GM21360 (cell line): ENCODE results near the gene NQO2.
"Not testable (repeated sequence)": the region's sequence is repeated elsewhere in the genome, so short reads cannot be mapped to it uniquely, and the experiment has no call there.

Source experiments
- ATAC-seq: cut with Tn5 transposase; IDR thresholded peaks from one replicate; pipeline ENCODE4 v1.9.1; 2021; ENCODE audit warnings: mild to moderate bottlenecking, moderate library complexity; ENCODE audit not compliant: unreplicated experiment

NQO2 gene

DNA sequence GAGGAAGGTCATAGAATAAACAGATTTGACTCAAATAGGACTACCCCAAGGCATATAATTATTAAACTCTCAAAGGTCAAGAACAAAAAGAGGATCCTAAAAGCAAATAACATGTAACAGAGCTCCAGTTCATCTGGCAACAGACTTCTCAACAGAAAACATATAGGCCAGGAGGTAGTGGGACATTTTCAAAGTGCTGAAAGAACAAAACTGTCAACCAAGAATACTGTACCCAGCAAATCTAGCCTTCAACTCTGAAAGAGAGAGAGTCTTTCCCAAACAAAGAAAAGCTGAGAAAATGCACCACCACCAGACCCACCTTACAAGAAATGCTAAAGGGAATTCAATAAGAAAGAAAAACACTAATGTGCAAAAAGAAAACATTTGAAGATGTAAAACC, 11.9 kb downstream of the NQO2 start:
- no peak for ATAC-seq

DNA sequence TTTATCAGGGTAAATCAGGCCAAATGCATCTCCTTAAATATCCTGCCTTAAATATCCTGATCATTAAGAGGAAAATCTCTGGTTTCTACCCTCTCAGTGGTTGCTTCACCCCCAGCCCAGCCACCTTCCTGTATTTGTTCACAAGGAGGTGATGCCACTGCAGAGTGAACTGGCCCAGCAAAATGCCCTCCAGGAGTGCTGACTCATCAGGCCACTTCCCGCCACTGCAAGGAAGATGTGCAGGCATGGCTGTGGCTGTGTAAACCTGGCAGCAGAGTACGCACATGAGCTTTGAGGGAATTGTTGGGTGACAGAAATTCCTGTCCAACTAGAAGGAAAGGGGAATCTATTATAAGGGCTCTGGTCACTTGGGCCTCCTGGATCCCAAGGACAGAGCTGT, 13.8 kb downstream of the NQO2 start:
- ATAC-seq, result no peak

- no peak for ATAC-seq
Observed at GRCh38 chr6:3013901-3014674, 14.4 kb downstream of the NQO2 start.

DNA sequence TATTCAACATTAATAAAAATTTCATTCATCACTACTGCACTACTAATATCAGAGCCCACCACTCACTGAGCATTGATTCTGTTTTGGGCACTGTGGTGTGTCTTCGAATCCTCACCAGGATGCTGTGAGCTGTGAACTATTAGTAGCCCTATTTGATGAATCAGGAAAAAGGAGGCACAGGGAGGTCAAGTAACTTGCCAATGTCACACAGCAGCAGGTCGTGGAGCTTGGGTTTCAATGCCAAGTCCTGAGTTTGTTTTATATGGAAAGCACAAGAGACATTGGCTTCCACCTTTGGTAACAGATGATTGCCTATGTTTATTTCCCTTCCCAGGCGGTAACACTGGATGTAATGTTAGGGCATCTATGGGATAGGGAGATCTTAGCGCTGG, 15.0 kb downstream of the NQO2 start:
- ATAC-seq, result no peak

DNA sequence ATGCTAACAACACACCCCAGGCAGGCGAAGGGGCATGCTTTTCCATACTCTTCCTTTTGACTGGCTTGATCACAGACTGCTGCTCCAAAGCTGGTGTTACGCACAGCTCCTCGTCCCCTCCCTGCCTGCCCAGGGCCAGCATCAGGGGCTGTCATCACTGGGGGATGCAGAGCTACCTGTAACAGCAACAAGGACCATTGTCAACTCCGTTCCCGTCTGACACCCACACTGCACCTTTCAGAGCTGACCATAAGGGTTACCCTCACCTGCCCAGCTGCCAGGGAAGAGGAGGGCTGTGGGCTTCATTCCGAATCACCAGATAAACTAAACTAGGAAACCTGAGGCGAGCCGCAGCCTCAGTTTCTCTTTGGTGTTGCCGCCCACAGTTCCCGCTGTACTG, 15.4 kb downstream of the NQO2 start:
- no peak for ATAC-seq

DNA sequence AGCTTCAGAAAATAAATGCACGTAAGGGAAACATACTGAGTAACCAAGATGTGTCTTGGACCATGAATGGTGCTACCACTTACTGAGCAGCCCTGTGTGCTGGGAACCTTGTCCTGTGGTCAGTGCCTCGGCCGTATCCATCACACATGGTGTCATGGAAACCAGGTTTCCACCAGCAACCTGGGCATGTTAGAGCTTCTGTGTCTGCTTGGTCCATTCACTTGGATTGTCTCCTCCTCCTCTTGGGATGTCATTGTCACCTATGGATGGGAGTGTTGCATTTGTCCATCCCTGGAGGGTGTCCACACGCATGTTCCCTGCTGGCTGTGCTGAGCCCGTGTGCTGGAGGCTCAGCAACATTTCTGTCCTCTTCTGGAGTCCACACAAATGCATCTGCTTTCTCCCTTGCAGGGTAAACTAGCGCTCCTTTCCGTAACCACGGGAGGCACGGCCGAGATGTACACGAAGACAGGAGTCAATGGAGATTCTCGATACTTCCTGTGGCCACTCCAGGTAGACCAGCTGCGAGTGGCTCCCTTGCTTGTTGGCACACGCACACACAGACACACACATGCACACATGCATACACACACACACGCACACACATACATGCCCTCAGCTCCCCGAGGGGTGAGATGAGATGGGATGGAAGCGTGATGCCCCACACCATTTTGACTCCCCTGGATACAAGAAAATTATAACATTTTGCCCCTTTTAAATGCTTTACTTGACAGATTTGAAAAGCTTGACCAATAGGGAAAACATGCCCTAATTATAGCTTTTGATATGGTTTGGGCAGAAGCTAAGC, 17.0 kb downstream of the NQO2 start:
- ATAC-seq, result no peak

DNA sequence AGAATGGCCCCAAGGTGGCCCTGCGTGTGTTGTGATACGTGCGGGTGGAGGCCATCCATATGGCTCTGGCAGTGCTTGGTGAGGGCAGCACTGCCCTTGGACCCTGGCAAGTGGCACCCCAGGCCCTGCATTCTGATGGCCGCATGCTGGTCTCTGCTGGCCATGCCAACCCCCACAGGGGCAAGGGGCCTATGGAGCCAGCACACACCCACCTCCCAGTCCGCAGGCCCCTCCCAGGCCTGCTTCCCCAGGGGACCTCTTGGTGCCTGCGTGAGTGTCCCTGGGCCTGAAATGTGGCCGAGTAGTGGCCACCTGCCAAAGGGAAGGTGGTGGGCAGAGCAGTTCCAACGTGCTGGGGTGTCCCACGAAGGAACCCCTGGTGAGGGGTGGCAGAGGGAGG, 17.6 kb downstream of the NQO2 start:
- no peak for ATAC-seq

DNA sequence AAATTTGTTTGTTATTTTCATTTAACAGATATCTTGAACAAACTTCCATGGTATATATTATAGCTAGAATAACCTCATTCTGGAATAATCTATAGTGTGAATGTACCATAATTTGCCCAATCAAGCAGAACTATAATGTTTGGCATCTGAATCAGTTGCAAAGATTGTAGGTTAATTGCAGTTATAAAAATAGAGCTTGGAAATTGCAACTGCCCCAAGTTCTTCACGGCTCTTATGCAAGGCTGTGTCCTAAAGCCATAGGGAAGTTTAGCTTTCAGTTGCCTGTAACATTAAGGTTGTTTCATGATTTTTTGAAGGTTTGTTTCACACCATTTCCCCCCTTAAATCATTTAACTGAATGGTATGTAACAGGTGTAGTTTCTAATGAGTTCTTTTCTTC, 19.4 kb downstream of the NQO2 start:
- ATAC-seq, result no peak

GRCh38 chr6:3019749-3020320, 20.1 kb downstream of the NQO2 start:
- no peak for ATAC-seq

DNA sequence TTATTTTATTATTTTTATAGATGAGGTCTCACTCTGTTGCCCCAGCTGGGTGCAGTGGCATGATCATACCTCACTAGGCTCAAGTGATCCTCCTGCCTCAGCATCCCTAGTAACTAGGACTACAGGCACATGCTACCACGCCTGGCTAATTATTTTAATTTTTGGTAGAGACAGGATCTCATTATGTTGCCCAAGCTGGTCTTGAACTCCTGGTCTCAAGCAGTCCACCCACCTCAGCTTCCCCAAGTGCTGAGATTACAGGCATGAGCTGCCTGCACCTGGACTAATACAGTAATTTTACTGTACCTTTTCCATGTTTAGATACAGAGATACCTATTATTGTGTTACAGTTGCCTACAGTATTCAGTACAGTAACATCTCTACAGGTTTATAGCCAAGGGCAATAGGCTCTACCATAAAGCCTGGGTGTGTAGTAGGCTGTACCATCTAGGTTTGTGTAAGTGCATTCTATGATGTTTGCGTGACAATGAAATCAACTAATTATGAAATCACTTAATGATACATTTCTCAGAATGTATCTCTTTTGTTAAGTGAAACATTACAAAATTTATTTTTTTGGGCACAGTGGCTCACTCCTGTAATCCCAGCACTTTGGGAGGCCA, 21.4 kb downstream of the NQO2 start:
- ATAC-seq, result not testable (repeated sequence)

GRCh38 chr6:3022765-3023662, 23.3 kb downstream of the NQO2 start:
- no peak for ATAC-seq

DNA sequence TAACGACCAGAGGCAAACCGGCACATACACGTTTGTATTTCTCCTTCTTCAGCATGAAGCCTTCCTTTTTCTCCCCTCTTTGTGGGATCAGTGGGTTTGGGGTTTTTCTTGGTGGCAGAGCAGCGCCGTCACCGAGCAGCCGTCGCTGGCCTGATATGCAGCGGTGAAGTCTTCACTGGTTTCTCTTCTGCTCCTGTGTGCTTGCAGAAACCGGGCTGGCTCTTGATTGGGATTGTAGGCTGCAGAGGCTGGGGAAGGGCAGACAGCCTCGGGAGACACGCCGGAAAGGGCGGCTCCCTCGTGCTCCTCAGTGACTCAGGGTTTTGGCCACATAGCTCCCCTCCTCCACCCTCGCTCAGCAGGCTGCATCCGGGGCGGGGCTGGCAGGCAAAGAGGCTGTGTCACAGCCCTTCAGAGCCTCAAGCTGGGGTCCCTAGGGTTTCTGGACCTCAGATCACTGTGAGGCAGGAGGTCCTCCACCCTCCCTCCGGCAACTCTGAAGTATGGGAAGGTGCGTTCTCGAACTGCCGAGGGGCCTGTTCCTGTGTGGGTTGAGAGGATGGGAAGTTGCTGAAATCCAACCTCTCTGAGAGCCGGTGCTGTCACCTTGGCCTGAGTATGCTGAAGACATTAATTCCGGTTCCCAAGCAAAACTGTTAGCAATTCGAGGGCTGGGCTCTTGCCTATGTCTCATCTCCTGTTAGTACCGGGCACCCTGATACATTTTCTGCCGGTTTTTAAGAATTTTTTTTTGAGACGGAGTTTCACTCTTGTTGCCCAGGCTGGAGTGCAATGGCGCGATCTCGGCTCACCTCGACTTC, 24.2 kb downstream of the NQO2 start:
- peak; percentile 72 for ATAC-seq

DNA sequence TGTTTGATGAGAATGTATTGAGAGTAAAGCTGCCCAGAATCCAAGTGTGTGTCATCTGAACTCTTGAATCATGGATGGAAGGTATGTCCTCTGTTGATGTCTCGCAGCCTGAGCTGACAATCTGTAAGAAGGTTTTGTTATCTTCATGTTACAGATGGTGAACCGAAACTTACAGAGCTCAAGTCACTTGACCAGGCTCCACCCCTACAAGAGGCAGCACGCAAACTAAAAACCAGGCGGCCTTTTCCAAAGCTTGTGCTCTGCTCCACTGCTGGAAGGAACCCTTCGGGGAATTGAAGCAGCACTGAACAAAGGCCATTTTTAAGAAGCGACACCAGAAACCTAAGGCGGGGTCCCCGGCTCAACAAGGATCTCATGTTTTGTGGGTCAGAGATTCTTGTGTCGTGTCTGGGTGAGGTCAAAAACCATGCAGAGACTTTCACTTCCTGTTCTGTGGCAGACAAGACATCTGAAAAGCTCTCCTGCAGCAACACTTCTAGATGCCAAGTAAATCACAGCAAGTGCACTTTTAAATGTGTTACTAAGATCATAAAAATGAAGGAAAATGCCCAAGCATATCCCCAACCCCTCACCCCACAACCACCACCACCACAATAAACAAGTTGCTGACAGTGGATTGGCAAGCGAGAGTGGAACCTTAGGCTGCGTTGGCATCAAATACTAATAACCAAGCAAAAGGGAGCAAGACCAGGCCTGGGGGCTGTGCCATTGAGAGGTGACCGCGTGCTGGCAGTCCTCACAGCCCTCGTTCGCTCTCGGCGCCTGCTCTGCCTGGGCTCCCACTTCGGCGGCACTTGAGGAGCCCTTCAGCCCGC, 27.3 kb downstream of the NQO2 start:
- ATAC-seq, result peak; percentile 57

DNA sequence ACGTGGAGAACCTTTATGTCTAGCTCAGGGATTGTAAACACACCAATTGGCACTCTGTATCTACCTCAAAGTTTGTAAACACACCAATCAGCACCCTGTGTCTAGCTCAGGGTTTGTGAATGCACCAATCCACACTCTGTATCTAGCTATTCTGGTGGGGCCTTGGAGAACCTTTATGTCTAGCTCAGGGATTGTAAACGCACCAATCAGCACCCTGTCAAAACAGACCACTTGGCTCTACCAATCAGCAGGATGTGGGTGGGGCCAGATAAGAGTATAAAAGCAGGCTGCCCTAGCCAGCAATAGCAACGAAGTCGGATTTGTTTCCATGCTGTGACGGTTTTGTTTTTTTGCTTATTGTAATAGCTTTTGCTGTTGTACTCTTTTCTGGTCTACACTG, 28.5 kb downstream of the NQO2 start:
- not testable (repeated sequence) for ATAC-seq

DNA sequence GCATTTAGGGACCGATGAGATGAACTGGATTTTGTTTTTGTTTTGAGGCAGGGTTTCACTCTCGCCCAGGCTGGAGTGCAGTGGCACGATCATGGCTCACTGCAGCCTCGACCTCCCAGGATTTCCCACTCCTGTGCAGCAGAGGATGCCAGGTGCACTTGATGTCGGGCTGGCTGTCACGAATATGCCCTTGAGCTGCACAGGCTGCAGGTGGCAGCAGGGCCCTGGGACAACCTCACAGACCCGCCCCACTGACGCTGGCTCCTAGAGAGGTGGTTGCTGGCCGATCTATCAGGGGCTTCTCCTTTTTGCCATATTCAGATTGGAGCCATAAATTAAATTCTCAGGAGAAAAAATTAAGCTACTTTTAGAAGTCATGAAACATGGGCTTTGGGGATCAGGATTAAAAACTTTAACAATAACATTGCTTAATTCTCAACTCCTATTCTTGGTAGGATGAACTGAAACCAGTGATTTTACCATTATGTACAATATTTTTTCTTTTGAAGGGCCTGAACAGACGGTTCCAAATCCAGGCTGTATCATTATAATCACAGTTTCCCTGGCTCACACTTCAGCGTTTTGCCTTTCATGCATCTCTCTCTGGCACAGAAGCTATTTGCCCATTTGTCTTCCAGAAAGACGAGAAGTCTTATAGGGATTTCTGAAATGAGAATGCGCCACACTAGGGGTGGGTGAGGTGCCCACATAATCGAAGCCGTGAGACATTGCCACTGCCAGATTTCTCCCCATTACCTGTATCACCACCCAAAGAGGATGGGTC, 32.4 kb downstream of the NQO2 start:
- ATAC-seq, result no peak

GRCh38 chr6:3032986-3033385, 33.3 kb downstream of the NQO2 start:
- ATAC-seq, result no peak

GRCh38 chr6:3033652-3034051, 34.0 kb downstream of the NQO2 start:
- ATAC-seq, result no peak

GRCh38 chr6:3035397-3035796, 35.7 kb downstream of the NQO2 start:
- ATAC-seq, result no peak
